OCI-LY1 (cell line): ENCODE data around the gene IMMP2L.

Experiments used
- H2AFZ ChIP-seq: fragments of 200-600 bp; sonication (generic), shearing (Covaris generic); 2 replicates; pipeline ENCODE4 v1.6.0; 2014; ENCODE audit warnings: antibody characterized with exemption, mild to moderate bottlenecking, low read length
- H3F3A ChIP-seq: fragments of 200-600 bp; sonication (generic), shearing (Covaris generic); 2 replicates; pipeline ENCODE4 v1.6.0; 2014; ENCODE audit warnings: mild to moderate bottlenecking, antibody characterized with exemption, low read length, moderate library complexity; ENCODE audit not compliant: insufficient read depth
- H3K27ac ChIP-seq: fragments of 200-600 bp; sonication (generic); 2 replicates; pipeline ENCODE4 v1.5.1; 2014; ENCODE audit warnings: low read length, mixed run types, mild to moderate bottlenecking, low read depth; ENCODE audit not compliant: poor library complexity, severe bottlenecking
- H3K27me3 ChIP-seq: fragments of 200-600 bp; sonication (generic); 2 replicates; pipeline ENCODE4 v1.6.0; 2014; ENCODE audit warnings: antibody characterized with exemption, mild to moderate bottlenecking, low read length, moderate library complexity; ENCODE audit not compliant: insufficient read depth
- H3K36me3 ChIP-seq: fragments of 200-600 bp; sonication (generic); 2 replicates; pipeline ENCODE4 v1.6.1; 2014; ENCODE audit warnings: mild to moderate bottlenecking, antibody characterized with exemption, low read length, moderate library complexity, mixed read lengths; ENCODE audit not compliant: insufficient read depth
- H3K4me1 ChIP-seq: fragments of 200-600 bp; sonication (generic); 2 replicates; pipeline ENCODE4 v1.5.1; 2014; ENCODE audit warnings: mild to moderate bottlenecking, low read length, moderate library complexity; ENCODE audit not compliant: insufficient read depth, severe bottlenecking
- H3K4me2 ChIP-seq: fragments of 200-600 bp; sonication (generic), shearing (Covaris generic); 2 replicates; pipeline ENCODE4 v1.6.1; 2014; ENCODE audit warnings: low read length
- H3K4me3 ChIP-seq: fragments of 200-600 bp; sonication (generic); 2 replicates; pipeline ENCODE4 v1.5.1; 2014; ENCODE audit warnings: low read length, low read depth, mild to moderate bottlenecking, mixed read lengths; ENCODE audit not compliant: poor library complexity, severe bottlenecking
- H3K79me2 ChIP-seq: fragments of 200-600 bp; shearing (Covaris generic); 2 replicates; pipeline ENCODE4 v1.6.1; 2016; ENCODE audit warnings: mixed run types, low read length, mixed read lengths; ENCODE audit not compliant: insufficient read depth
- H3K9ac ChIP-seq: fragments of 200-600 bp; sonication (generic), shearing (Covaris generic); 2 replicates; pipeline ENCODE4 v1.6.1; 2014; ENCODE audit warnings: mild to moderate bottlenecking, low read length, mixed read lengths
- H3K9me2 ChIP-seq: fragments of 200-600 bp; sonication (generic), shearing (Covaris generic); 2 replicates; pipeline ENCODE4 v1.6.1; 2014; ENCODE audit warnings: low read depth, mild to moderate bottlenecking, low read length, mixed read lengths
- H3K9me3 ChIP-seq: fragments of 200-600 bp; shearing (Covaris generic); 2 replicates; pipeline ENCODE4 v1.6.1; 2014; ENCODE audit warnings: low read length, mixed read lengths
- H4K20me1 ChIP-seq: fragments of 200-600 bp; sonication (generic), shearing (Covaris generic); 2 replicates; pipeline ENCODE4 v1.6.0; 2016; ENCODE audit warnings: mild to moderate bottlenecking, low read length; ENCODE audit not compliant: insufficient read depth
- CTCF ChIP-seq: fragments of 200-600 bp; sonication (generic), shearing (Covaris generic); IDR thresholded peaks from 2 replicates; pipeline ENCODE4 v1.5.1; 2017; ENCODE audit warnings: mild to moderate bottlenecking, antibody characterized with exemption, low read length, moderate library complexity, mixed read lengths
- EZH2 ChIP-seq: fragments of 200-600 bp; sonication (generic), shearing (Covaris generic); IDR thresholded peaks from 2 replicates; pipeline ENCODE4 v1.8.0; 2017; ENCODE audit warnings: borderline replicate concordance, mixed run types, mild to moderate bottlenecking, antibody characterized with exemption, low read length, moderate library complexity, mixed read lengths

IMMP2L gene

GRCh38 chr7:111357691-111358090 is 204.6 kb downstream of the IMMP2L start:
- H3K27ac ChIP-seq: no peak overlapping the region
- no peaks in the 10 kb centered on the region for H3K4me1 ChIP-seq
- no peak overlapping the region for H3K4me3 ChIP-seq
- H2AFZ ChIP-seq: no peak overlapping the region
- no peak overlapping the region for H3K9ac ChIP-seq
- H3F3A ChIP-seq: no peaks in the 10 kb centered on the region
- H3K36me3 ChIP-seq: no peaks in the 10 kb centered on the region
- peaks cover 3% of the 10 kb centered on the region; the same call in 1 of the 2 replicates for H3K9me2 ChIP-seq
- no peaks in the 10 kb centered on the region for H3K27me3 ChIP-seq
- no peaks in the 10 kb centered on the region for H4K20me1 ChIP-seq
- TF ChIP-seq CTCF (no peak), EZH2 (no peak)
- no peak overlapping the region for H3K4me2 ChIP-seq
- H3K79me2 ChIP-seq: no peaks in the 10 kb centered on the region
- no peaks in the 10 kb centered on the region for H3K9me3 ChIP-seq

- no peaks in the 10 kb centered on the region for H3F3A ChIP-seq
- no peak overlapping the region for H2AFZ ChIP-seq
- H3K9ac ChIP-seq: no peak overlapping the region
- H3K4me1 ChIP-seq: no peaks in the 10 kb centered on the region
- no peaks in the 10 kb centered on the region for H3K36me3 ChIP-seq
- no peak overlapping the region for H3K4me2 ChIP-seq
- H3K9me3 ChIP-seq: no peaks in the 10 kb centered on the region
- H3K9me2 ChIP-seq: peaks cover 3% of the 10 kb centered on the region; the same call in 1 of the 2 replicates
- no peak for TF ChIP-seq EZH2
- TF ChIP-seq CTCF: no peak
- no peaks in the 10 kb centered on the region for H3K27me3 ChIP-seq
- H3K4me3 ChIP-seq: no peak overlapping the region
- H4K20me1 ChIP-seq: no peaks in the 10 kb centered on the region
- H3K27ac ChIP-seq: no peak overlapping the region
- no peaks in the 10 kb centered on the region for H3K79me2 ChIP-seq
These were observed 205.4 kb downstream of the IMMP2L start for GRCh38 chr7:111356941-111357340.

- H3K27me3 ChIP-seq: no peaks in the 10 kb centered on the region
- H3K9me2 ChIP-seq: peaks cover 3% of the 10 kb centered on the region; the same call in 1 of the 2 replicates
- H3K36me3 ChIP-seq: no peaks in the 10 kb centered on the region
- H3K27ac ChIP-seq: no peak overlapping the region
- no peaks in the 10 kb centered on the region for H3K79me2 ChIP-seq
- H2AFZ ChIP-seq: no peak overlapping the region
- H3K9ac ChIP-seq: no peak overlapping the region
- no peak overlapping the region for H3K4me2 ChIP-seq
- no peaks in the 10 kb centered on the region for H4K20me1 ChIP-seq
- TF ChIP-seq EZH2: no peak
- TF ChIP-seq CTCF: no peak
- no peaks in the 10 kb centered on the region for H3K4me1 ChIP-seq
- H3K9me3 ChIP-seq: no peaks in the 10 kb centered on the region
- no peak overlapping the region for H3K4me3 ChIP-seq
- no peaks in the 10 kb centered on the region for H3F3A ChIP-seq
These were observed 210.0 kb downstream of the IMMP2L start for GRCh38 chr7:111352319-111352718.
